Measurements from ENCODE around the gene ZNF784. TPM values are rescaled to one million over a fixed set of nuclear protein-coding genes. Genes with fewer than 3 reads are reported as not detected.
A peak's percentile ranks its signal among the peaks of the same experiment; 100 is the strongest.

The ZNF784 gene
- total and polyA plus RNA-seq, 2 of the 13 experiments (the other 11 are each of a cell fraction or from before 2014, with no cell fraction given), result 4.1 to 4.2 TPM

GRCh38 chr19:55653651-55654322 lies 29.4 kb upstream of the ZNF784 start (continued):
- TF ChIP-seq ZNF142 (CRISPR knock-in tag; IDR thresholded peaks at IDR 0.05) (peak; percentile 48; the same call in 1 of the 2 replicates), ATAD3A (CRISPR knock-in tag; IDR thresholded peaks at IDR 0.05) (no peak), IRX3 (CRISPR knock-in tag; IDR thresholded peaks at IDR 0.05; ENCODE audit: borderline replicate concordance, low read depth) (no peak), KMT2A (CRISPR knock-in tag; IDR thresholded peaks at IDR 0.05) (peak; percentile 81), MAF1 (CRISPR knock-in tag; IDR thresholded peaks at IDR 0.05; ENCODE audit: borderline replicate concordance) (0 out of 2 replicates have a peak, but pooled peaks have one; percentile 32), EHMT2 (IDR thresholded peaks at IDR 0.05; ENCODE audit: borderline replicate concordance, low read depth, low read length) (no peak), GMEB1 (CRISPR knock-in tag; IDR thresholded peaks at IDR 0.05; ENCODE audit: borderline replicate concordance) (peak; percentile 53; the same call in 1 of the 2 replicates), MAX (IDR thresholded peaks at IDR 0.05) (peak; percentile 73; the same call in 1 of the 2 replicates), ZNF670 (CRISPR knock-in tag; IDR thresholded peaks at IDR 0.05; ENCODE audit: borderline replicate concordance) (peak; percentile 84), THYN1 (CRISPR knock-in tag; IDR thresholded peaks at IDR 0.05; ENCODE audit: borderline replicate concordance, low read depth) (no peak), NFE2L1 (CRISPR knock-in tag; IDR thresholded peaks at IDR 0.05; ENCODE audit: borderline replicate concordance) (no peak), ZNF276 (CRISPR knock-in tag; IDR thresholded peaks at IDR 0.05; ENCODE audit: low read depth) (0 out of 2 replicates have a peak, but pooled peaks have one; percentile 39), ZNF883 (CRISPR knock-in tag; IDR thresholded peaks at IDR 0.05; ENCODE audit: not compliant biosample characterization) (peak; percentile 69), BATF2 (CRISPR knock-in tag; IDR thresholded peaks at IDR 0.05) (no peak), ZKSCAN5 (CRISPR knock-in tag; IDR thresholded peaks at IDR 0.05) (no peak), PHF8 (CRISPR knock-in tag; IDR thresholded peaks at IDR 0.05) (peak; percentile 76), YEATS4 (CRISPR knock-in tag; IDR thresholded peaks at IDR 0.05; ENCODE audit: borderline replicate concordance) (peak; percentile 46; the same call in 1 of the 2 replicates), ZNF576 (CRISPR knock-in tag; IDR thresholded peaks at IDR 0.05) (no peak)

Measured in HepG2 (cell line).